NCI-H1417 (cell line): ENCODE results near the gene NEDD4L.

ENCODE experiments used
- DNase-seq, 3 experiments: peaks; one replicate each; lab custom pipeline; 2025; lab: John Stamatoyannopoulos, UW

The NEDD4L gene

GRCh38 chr18:58209326-58209725 lies 165.3 kb downstream of the NEDD4L start:
- DNase-seq, result no peak

- DNase-seq, result no peak
Observed at GRCh38 chr18:58211510-58211909, 167.5 kb downstream of the NEDD4L start.

GRCh38 chr18:58212274-58212673 lies 168.2 kb downstream of the NEDD4L start:
- DNase-seq, result no peak

- DNase-seq, result no peak
Observed at GRCh38 chr18:58213440-58213839, 169.4 kb downstream of the NEDD4L start.

GRCh38 chr18:58215011-58215410 lies 171.0 kb downstream of the NEDD4L start:
- no peak for DNase-seq

- no peak for DNase-seq
Observed at GRCh38 chr18:58216071-58216481, 172.1 kb downstream of the NEDD4L start.

GRCh38 chr18:58217052-58217451 lies 173.0 kb downstream of the NEDD4L start:
- no peak for DNase-seq

- no peak for DNase-seq
Observed at GRCh38 chr18:58218117-58218516, 174.1 kb downstream of the NEDD4L start.

- no peak for DNase-seq
Observed at GRCh38 chr18:58221060-58221725, 177.2 kb downstream of the NEDD4L start.

- no peak for DNase-seq
Observed at GRCh38 chr18:58222432-58223125, 178.6 kb downstream of the NEDD4L start.

GRCh38 chr18:58223717-58224424 lies 179.8 kb downstream of the NEDD4L start:
- peak; percentile 14 to 54 (median 45) for DNase-seq

- no peak for DNase-seq
Observed at GRCh38 chr18:58224425-58224750, 180.4 kb downstream of the NEDD4L start.

GRCh38 chr18:58225101-58225500 lies 181.1 kb downstream of the NEDD4L start:
- DNase-seq, result no peak

- no peak for DNase-seq
Observed at GRCh38 chr18:58226429-58226828, 182.4 kb downstream of the NEDD4L start.

GRCh38 chr18:58227361-58227930 lies 183.4 kb downstream of the NEDD4L start:
- no peak for DNase-seq

- no peak for DNase-seq
Observed at GRCh38 chr18:58228176-58228575, 184.2 kb downstream of the NEDD4L start.

- no peak for DNase-seq
Observed at GRCh38 chr18:58228762-58229161, 184.7 kb downstream of the NEDD4L start.

GRCh38 chr18:58229162-58229561 lies 185.1 kb downstream of the NEDD4L start:
- DNase-seq, result no peak

- no peak for DNase-seq
Observed at GRCh38 chr18:58230438-58231179, 186.6 kb downstream of the NEDD4L start.

- peak in 1 of 3 experiments; percentile 34 for DNase-seq
Observed at GRCh38 chr18:58231930-58232329, 187.9 kb downstream of the NEDD4L start.

GRCh38 chr18:58232668-58233067 lies 188.6 kb downstream of the NEDD4L start:
- no peak for DNase-seq

- no peak for DNase-seq
Observed at GRCh38 chr18:58234359-58234741, 190.3 kb downstream of the NEDD4L start.
